Femur (tissue), 1 donor: Measurements from ENCODE around the gene FERMT1.
A peak's percentile ranks its signal among the peaks of the same experiment; 100 is the strongest.

Experiments
- DNase-seq: peaks from one replicate; pipeline ENCODE4 v3.0.0-alpha.2; 2017

FERMT1 gene

GRCh38 chr20:6122873-6123648 lies at the start of gene FERMT1:
FERMT1 (minus strand) TSS chr20:6123030; CDS start chr20:6119554, 3,476 bp downstream.
- DNase-seq, result peak; percentile 48

- DNase-seq, result no peak
Measured at GRCh38 chr20:6169251-6169650, 46.4 kb upstream of the FERMT1 start.

- no peak for DNase-seq
Measured at GRCh38 chr20:6168204-6168603, 45.4 kb upstream of the FERMT1 start.

- DNase-seq, result no peak
Measured at GRCh38 chr20:6165346-6165745, 42.5 kb upstream of the FERMT1 start.

GRCh38 chr20:6164421-6165341 lies 41.9 kb upstream of the FERMT1 start:
- DNase-seq, result peak; percentile 73

GRCh38 chr20:6160736-6161135 lies 37.9 kb upstream of the FERMT1 start:
- no peak for DNase-seq

- DNase-seq, result no peak
Measured at GRCh38 chr20:6157345-6157744, 34.5 kb upstream of the FERMT1 start.

- DNase-seq, result no peak
Measured at GRCh38 chr20:6152777-6153176, 29.9 kb upstream of the FERMT1 start.

GRCh38 chr20:6148073-6148472 lies 25.2 kb upstream of the FERMT1 start:
- DNase-seq, result no peak

- peak; percentile 34 for DNase-seq
Measured at GRCh38 chr20:6142348-6142993, 19.6 kb upstream of the FERMT1 start.

- no peak for DNase-seq
Measured at GRCh38 chr20:6140947-6141346, 18.1 kb upstream of the FERMT1 start.

- DNase-seq, result no peak
Measured at GRCh38 chr20:6135347-6135746, 12.5 kb upstream of the FERMT1 start.

GRCh38 chr20:6134592-6134991 lies 11.8 kb upstream of the FERMT1 start:
- no peak for DNase-seq

- DNase-seq, result no peak
Measured at GRCh38 chr20:6130045-6130444, 7.2 kb upstream of the FERMT1 start.

- no peak for DNase-seq
Measured at GRCh38 chr20:6127825-6128224, 5.0 kb upstream of the FERMT1 start.

- no peak for DNase-seq
Measured at GRCh38 chr20:6126846-6127245, 4.0 kb upstream of the FERMT1 start.

- DNase-seq, result no peak
Measured at GRCh38 chr20:6123649-6124014, 802 bp upstream of the FERMT1 start.

- peak; percentile 19 for DNase-seq
Measured at GRCh38 chr20:6122111-6122872, 538 bp downstream of the FERMT1 start.

- DNase-seq, result no peak
Measured at GRCh38 chr20:6121504-6121903, 1.3 kb downstream of the FERMT1 start.

GRCh38 chr20:6120491-6120988 lies 2.3 kb downstream of the FERMT1 start:
- DNase-seq, result no peak

GRCh38 chr20:6116758-6117157 lies 6.1 kb downstream of the FERMT1 start:
- DNase-seq, result no peak

GRCh38 chr20:6115221-6115895 lies 7.5 kb downstream of the FERMT1 start:
- DNase-seq, result no peak
